WTC11 (cell line): ENCODE measurements around the gene SCYGR1. TPM values are rescaled to one million over a fixed set of nuclear protein-coding genes. Genes with fewer than 3 reads are reported as not detected.

Source experiments
- ATAC-seq: fragments of 200-7000 bp; cut with Tn5 transposase; 2 replicates; pipeline ENCODE4 v1.10.0; 2021; ENCODE audit warnings: mild to moderate bottlenecking, moderate library complexity
- CTCF ChIA-PET: fragments of 300-600 bp; sonication (Branson Sonifier 250); formaldehyde crosslinking; loops from one replicate; lab custom pipeline; 2021; ENCODE audit warnings: antibody characterized with exemption; lab: Charles Lee
- POLR2A ChIA-PET: fragments of 350-600 bp; sonication (Branson Sonifier 250); formaldehyde crosslinking; loops from one replicate; lab custom pipeline; 2021; ENCODE audit warnings: antibody characterized with exemption; lab: Charles Lee
- DNase-seq: peaks from one replicate; pipeline ENCODE4 v3.0.0; 2021; ENCODE audit warnings: low spot score
- H3K27ac Mint-ChIP-seq: 2 replicates; pipeline ENCODE4 v1.8.0; 2021; ENCODE audit warnings: mixed read lengths
- H3K27me3 Mint-ChIP-seq: 2 replicates; pipeline ENCODE4 v1.8.0; 2021; ENCODE audit warnings: low read depth, mild to moderate bottlenecking, moderate library complexity, mixed read lengths
- H3K36me3 Mint-ChIP-seq: 2 replicates; pipeline ENCODE4 v1.8.0; 2021; ENCODE audit warnings: mixed read lengths
- H3K4me1 Mint-ChIP-seq: 2 replicates; pipeline ENCODE4 v1.8.0; 2022; ENCODE audit warnings: mixed read lengths
- H3K4me3 Mint-ChIP-seq: 2 replicates; pipeline ENCODE4 v1.8.0; 2021; ENCODE audit warnings: mild to moderate bottlenecking, moderate library complexity, mixed read lengths
- H3K9me3 Mint-ChIP-seq: 2 replicates; pipeline ENCODE4 v1.8.0; 2021; ENCODE audit warnings: mixed read lengths
- CREB1 ChIP-seq: sonication (generic); formaldehyde crosslinking; IDR thresholded peaks from 2 replicates; pipeline ENCODE4 v1.8.0; 2023; ENCODE audit warnings: mild to moderate bottlenecking, missing genetic modification reagents
- HMGA2 ChIP-seq: fragments of 250-450 bp; sonication (Bioruptor Pico); IDR thresholded peaks from 2 replicates; pipeline ENCODE4 v1.4.0; 2021; ENCODE audit warnings: mild to moderate bottlenecking, moderate library complexity
- JAZF1 ChIP-seq: fragments of 250-450 bp; sonication (Bioruptor Pico); IDR thresholded peaks from 2 replicates; pipeline ENCODE4 v1.9.0; 2021; ENCODE audit warnings: moderate library complexity, mild to moderate bottlenecking, inconsistent platforms
- NFE2L1 ChIP-seq: sonication (generic); formaldehyde crosslinking; IDR thresholded peaks from 2 replicates; pipeline ENCODE4 v1.8.1; 2023; ENCODE audit warnings: missing genetic modification reagents
- OVOL2 ChIP-seq: fragments of 250-450 bp; sonication (Bioruptor Pico); IDR thresholded peaks from 2 replicates; pipeline ENCODE4 v1.9.0; 2021; ENCODE audit warnings: mild to moderate bottlenecking, borderline replicate concordance
- TP53 ChIP-seq: sonication (generic); formaldehyde crosslinking; IDR thresholded peaks from 2 replicates; pipeline ENCODE4 v1.8.1; 2023; ENCODE audit warnings: mild to moderate bottlenecking, missing genetic modification reagents
- ZNF232 ChIP-seq: sonication (generic); formaldehyde crosslinking; IDR thresholded peaks from 2 replicates; pipeline ENCODE4 v1.8.0; 2022; ENCODE audit warnings: mild to moderate bottlenecking, missing genetic modification reagents
- ZNF263 ChIP-seq: sonication (generic); formaldehyde crosslinking; IDR thresholded peaks from 2 replicates; pipeline ENCODE4 v1.8.1; 2022; ENCODE audit warnings: low read depth, mild to moderate bottlenecking, moderate library complexity, missing genetic modification reagents
- ZNF317 ChIP-seq: sonication (generic); formaldehyde crosslinking; IDR thresholded peaks from 2 replicates; pipeline ENCODE4 v1.8.1; 2023; ENCODE audit warnings: low read depth, mild to moderate bottlenecking, moderate library complexity, missing genetic modification reagents, borderline replicate concordance
- total RNA-seq: library from RNA; stranded (reverse); gene quantifications from 3 replicates; pipeline ENCODE4 v1.2.3, GENCODE V29; 2021
- TF ChIP-seq, protein P1 (sequence below): sonication (generic); formaldehyde crosslinking; IDR thresholded peaks from 2 replicates; pipeline ENCODE4 v1.8.0; 2022; ENCODE audit warnings: missing genetic modification reagents
- TF ChIP-seq, protein P2 (sequence below): sonication (generic); formaldehyde crosslinking; IDR thresholded peaks from 2 replicates; pipeline ENCODE4 v1.8.0; 2022; ENCODE audit warnings: mild to moderate bottlenecking, missing genetic modification reagents
- TF ChIP-seq, protein P3 (sequence below): fragments of 250-450 bp; sonication (Bioruptor Pico); IDR thresholded peaks from 2 replicates; pipeline ENCODE4 v1.9.0; 2021; ENCODE audit warnings: mild to moderate bottlenecking, borderline replicate concordance

The SCYGR1 gene
- total RNA-seq, 1 experiment from 2014 or later = not detected

DNA sequence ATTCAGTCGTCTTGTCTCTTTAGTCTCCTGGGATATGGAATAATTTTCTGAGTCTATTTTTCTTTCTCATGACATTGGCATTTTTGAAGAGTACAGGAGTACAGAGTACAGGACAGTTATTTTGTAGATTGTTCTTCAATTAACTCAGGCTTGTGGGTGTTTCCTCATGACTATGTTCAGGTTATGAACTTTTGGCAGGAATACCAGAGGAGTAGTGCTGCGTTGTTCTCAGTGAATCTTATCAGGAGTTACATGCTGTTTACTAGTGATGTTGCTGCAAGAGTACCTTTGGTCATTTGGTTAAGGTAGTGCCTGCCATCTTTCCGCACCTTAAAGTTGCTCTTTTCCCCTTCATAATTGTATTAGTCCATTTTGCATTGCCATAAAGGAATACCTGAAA lies 42.9 kb upstream of the SCYGR1 start:
- no peaks in the 10 kb centered on the region for H3K4me1 Mint-ChIP-seq
- POLR2A ChIA-PET = no interaction called here
- peaks cover 33% of the 10 kb centered on the region for H3K9me3 Mint-ChIP-seq
- peaks cover 26% of the 10 kb centered on the region for H3K36me3 Mint-ChIP-seq
- TF ChIP-seq NFE2L1 (CRISPR knock-in tag) (no peak), ZNF232 (no peak), ZNF263 (CRISPR knock-in tag) (no peak), OVOL2 (no peak)
- TF ChIP-seq, protein P1, sequence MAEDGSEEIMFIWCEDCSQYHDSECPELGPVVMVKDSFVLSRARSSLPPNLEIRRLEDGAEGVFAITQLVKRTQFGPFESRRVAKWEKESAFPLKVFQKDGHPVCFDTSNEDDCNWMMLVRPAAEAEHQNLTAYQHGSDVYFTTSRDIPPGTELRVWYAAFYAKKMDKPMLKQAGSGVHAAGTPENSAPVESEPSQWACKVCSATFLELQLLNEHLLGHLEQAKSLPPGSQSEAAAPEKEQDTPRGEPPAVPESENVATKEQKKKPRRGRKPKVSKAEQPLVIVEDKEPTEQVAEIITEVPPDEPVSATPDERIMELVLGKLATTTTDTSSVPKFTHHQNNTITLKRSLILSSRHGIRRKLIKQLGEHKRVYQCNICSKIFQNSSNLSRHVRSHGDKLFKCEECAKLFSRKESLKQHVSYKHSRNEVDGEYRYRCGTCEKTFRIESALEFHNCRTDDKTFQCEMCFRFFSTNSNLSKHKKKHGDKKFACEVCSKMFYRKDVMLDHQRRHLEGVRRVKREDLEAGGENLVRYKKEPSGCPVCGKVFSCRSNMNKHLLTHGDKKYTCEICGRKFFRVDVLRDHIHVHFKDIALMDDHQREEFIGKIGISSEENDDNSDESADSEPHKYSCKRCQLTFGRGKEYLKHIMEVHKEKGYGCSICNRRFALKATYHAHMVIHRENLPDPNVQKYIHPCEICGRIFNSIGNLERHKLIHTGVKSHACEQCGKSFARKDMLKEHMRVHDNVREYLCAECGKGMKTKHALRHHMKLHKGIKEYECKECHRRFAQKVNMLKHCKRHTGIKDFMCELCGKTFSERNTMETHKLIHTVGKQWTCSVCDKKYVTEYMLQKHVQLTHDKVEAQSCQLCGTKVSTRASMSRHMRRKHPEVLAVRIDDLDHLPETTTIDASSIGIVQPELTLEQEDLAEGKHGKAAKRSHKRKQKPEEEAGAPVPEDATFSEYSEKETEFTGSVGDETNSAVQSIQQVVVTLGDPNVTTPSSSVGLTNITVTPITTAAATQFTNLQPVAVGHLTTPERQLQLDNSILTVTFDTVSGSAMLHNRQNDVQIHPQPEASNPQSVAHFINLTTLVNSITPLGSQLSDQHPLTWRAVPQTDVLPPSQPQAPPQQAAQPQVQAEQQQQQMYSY (CRISPR knock-in tag) = no peak
- TF ChIP-seq, all 79 proteins: peak for 0
- ATAC-seq = no peak
- Mint-ChIP-seq H3K27ac (no peak overlapping the region), H3K4me3 (no peak overlapping the region), H3K27me3 (no peaks in the 10 kb centered on the region)
- no peak for DNase-seq
- CTCF ChIA-PET = no interaction called here

DNA sequence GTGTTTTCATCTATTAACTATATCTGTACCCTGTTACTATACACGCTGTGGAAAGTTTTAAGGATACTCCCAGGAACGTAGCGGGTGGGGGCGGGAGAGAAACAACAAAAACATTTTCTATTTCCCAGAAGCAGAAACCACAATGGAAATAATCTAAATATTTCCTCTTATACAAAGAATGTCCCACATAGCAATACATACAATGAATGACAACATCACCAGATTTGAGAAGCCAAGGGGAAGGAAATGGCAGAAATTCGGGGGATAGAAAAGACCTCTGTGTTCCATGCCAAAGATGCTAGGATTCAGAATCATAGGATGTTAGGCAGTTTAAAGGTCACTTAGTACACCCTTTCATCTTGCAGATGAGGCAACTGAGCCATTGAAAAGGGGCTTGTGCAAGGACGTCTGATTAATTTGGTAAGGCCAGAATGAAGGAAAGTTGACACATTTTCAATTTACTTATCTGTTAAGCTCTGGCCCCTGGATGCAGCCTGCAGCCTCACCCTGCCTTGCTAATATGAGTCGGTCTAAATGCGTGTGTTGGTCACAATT lies 41.1 kb upstream of the SCYGR1 start:
- H3K27me3 Mint-ChIP-seq = no peaks in the 10 kb centered on the region
- no peak for ATAC-seq
- CTCF ChIA-PET = no interaction called here

DNA sequence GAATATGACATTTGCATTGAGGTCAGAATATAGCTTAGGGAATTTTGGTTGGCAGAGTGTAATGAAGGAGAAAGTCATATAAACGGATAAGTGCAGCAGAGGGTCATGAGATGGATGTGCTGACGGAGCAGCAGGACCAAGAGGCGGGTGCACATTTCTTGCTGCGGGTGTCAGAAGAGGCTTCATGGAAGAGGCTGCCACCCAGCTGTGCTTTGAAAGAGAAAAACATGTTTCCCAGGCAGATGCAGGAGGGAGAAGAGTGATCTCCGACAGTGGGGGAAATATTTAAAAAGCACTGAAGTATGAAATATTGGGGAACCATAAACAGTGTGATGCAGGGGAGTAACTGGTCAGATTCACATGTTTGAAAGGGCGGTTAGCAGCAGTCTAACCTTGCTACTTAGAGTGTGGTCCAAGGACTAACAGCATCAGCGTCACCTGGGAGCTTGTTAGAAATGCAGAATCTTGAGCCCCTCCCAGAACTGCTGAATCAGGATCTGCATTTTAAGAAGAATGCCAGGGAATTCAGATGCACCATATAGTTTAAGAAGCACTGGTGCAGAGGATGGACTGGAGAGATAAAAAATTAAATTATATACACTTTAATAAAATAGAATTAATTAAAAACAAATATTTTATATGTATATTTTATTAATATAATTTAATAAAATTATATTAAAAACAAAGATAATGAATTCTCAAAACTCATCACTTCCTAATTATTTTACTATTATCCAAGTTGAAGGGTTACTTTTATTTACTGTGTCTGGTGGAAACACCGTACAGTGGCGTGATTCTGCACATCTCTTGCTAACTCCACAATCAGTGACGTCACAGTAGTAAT lies 36.1 kb upstream of the SCYGR1 start:
- H3K36me3 Mint-ChIP-seq = no peaks in the 10 kb centered on the region
- ChIA-PET POLR2A (no interaction called here), CTCF (no interaction called here)
- H3K4me1 Mint-ChIP-seq = peaks cover 6% of the 10 kb centered on the region
- ATAC-seq = peak; percentile 56
- 0 out of 2 replicates have a peak overlapping the region, but pooled peaks have one; percentile 50 for H3K27ac Mint-ChIP-seq
- H3K27me3 Mint-ChIP-seq = no peaks in the 10 kb centered on the region
- no peak overlapping the region for H3K4me3 Mint-ChIP-seq
- DNase-seq = no peak
- no peaks in the 10 kb centered on the region for H3K9me3 Mint-ChIP-seq
- TF ChIP-seq TP53 (CRISPR knock-in tag) (no peak), HMGA2 (CRISPR knock-in tag) (peak; percentile 96)
- TF ChIP-seq, protein P2, sequence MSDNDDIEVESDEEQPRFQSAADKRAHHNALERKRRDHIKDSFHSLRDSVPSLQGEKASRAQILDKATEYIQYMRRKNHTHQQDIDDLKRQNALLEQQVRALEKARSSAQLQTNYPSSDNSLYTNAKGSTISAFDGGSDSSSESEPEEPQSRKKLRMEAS (CRISPR knock-in tag) = 0 out of 2 replicates have a peak, but pooled peaks have one; percentile 19

More for the DNA sequence above, 41.1 kb upstream of the SCYGR1 start:
- peaks cover 24% of the 10 kb centered on the region for H3K9me3 Mint-ChIP-seq
- no peak for TF ChIP-seq ZNF317 (CRISPR knock-in tag)
- no peak for TF ChIP-seq CREB1
- TF ChIP-seq JAZF1 = no peak
- TF ChIP-seq, protein P3, sequence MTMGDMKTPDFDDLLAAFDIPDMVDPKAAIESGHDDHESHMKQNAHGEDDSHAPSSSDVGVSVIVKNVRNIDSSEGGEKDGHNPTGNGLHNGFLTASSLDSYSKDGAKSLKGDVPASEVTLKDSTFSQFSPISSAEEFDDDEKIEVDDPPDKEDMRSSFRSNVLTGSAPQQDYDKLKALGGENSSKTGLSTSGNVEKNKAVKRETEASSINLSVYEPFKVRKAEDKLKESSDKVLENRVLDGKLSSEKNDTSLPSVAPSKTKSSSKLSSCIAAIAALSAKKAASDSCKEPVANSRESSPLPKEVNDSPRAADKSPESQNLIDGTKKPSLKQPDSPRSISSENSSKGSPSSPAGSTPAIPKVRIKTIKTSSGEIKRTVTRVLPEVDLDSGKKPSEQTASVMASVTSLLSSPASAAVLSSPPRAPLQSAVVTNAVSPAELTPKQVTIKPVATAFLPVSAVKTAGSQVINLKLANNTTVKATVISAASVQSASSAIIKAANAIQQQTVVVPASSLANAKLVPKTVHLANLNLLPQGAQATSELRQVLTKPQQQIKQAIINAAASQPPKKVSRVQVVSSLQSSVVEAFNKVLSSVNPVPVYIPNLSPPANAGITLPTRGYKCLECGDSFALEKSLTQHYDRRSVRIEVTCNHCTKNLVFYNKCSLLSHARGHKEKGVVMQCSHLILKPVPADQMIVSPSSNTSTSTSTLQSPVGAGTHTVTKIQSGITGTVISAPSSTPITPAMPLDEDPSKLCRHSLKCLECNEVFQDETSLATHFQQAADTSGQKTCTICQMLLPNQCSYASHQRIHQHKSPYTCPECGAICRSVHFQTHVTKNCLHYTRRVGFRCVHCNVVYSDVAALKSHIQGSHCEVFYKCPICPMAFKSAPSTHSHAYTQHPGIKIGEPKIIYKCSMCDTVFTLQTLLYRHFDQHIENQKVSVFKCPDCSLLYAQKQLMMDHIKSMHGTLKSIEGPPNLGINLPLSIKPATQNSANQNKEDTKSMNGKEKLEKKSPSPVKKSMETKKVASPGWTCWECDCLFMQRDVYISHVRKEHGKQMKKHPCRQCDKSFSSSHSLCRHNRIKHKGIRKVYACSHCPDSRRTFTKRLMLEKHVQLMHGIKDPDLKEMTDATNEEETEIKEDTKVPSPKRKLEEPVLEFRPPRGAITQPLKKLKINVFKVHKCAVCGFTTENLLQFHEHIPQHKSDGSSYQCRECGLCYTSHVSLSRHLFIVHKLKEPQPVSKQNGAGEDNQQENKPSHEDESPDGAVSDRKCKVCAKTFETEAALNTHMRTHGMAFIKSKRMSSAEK (CRISPR knock-in tag) = no peak
- H3K4me3 Mint-ChIP-seq = no peak overlapping the region
- DNase-seq = no peak
- H3K36me3 Mint-ChIP-seq = peaks cover 17% of the 10 kb centered on the region
- peaks cover 2% of the 10 kb centered on the region for H3K4me1 Mint-ChIP-seq
- no peak overlapping the region for H3K27ac Mint-ChIP-seq
- POLR2A ChIA-PET = no interaction called here
